HG03064 (cell line): ENCODE data around the gene THRB.

ENCODE experiments used
- ATAC-seq: cut with Tn5 transposase; IDR thresholded peaks from one replicate; pipeline ENCODE4 v1.9.1; 2021; ENCODE audit warnings: low read depth; ENCODE audit not compliant: unreplicated experiment

THRB gene

GRCh38 chr3:24087469-24087868, 407.2 kb downstream of the THRB start:
- no peak for ATAC-seq

GRCh38 chr3:24086617-24087404, 407.8 kb downstream of the THRB start:
- no peak for ATAC-seq

- ATAC-seq = no peak
Measured at GRCh38 chr3:24086206-24086605, 408.4 kb downstream of the THRB start.

- no peak for ATAC-seq
Measured at GRCh38 chr3:24072193-24072592, 422.5 kb downstream of the THRB start.

GRCh38 chr3:24069045-24069444, 425.6 kb downstream of the THRB start:
- ATAC-seq = no peak

GRCh38 chr3:24067483-24067882, 427.2 kb downstream of the THRB start:
- ATAC-seq = no peak
